CD1c-positive myeloid dendritic cell (primary cell): ENCODE data around the gene CCNY.
"Not testable (repeated sequence)": the region's sequence is repeated elsewhere in the genome, so short reads cannot be mapped to it uniquely, and the experiment has no call there.

Experiments
- DNase-seq: peaks from one replicate; pipeline ENCODE4 v3.0.0-alpha.2; 2016; ENCODE audit errors: extremely low spot score

CCNY gene

DNA sequence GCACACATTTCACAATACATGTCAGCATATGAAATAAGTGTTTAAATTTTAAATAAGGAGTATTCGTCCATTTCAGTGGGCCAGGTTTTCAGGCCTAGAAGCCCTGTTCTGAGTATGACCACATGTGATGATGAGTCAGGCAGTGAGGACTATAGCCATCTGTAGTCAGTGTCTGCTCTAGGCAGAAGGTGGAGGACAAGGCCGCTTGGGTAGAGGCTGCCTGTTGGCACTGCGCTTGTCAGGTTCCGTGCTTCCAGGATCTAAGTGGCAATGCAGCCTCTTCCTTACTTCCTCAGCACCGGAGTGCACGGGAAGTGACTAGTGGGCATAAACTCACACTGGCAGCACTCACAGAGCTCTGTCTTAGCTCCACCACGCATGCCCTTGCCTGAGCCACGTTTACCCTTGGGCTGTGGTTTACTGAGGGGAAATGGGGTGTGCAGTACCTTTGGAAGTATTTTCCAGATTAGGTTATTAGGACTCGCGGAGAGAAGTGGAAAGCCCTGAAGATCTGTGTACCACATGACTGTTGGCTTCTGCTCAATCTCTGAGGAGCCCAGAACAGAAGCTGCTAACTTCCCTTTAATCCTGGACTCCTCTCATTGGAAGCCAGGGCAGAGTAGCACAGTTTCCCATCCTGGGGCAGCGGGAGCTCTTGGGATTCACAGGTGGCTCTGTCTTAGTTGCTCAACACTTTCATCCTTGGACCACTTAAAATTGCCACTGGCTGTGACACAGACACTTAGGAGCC, 181.3 kb downstream of the CCNY start:
- peak; percentile 28 for DNase-seq

GRCh38 chr10:35518187-35518586, 181.9 kb downstream of the CCNY start:
- DNase-seq: not testable (repeated sequence)

DNA sequence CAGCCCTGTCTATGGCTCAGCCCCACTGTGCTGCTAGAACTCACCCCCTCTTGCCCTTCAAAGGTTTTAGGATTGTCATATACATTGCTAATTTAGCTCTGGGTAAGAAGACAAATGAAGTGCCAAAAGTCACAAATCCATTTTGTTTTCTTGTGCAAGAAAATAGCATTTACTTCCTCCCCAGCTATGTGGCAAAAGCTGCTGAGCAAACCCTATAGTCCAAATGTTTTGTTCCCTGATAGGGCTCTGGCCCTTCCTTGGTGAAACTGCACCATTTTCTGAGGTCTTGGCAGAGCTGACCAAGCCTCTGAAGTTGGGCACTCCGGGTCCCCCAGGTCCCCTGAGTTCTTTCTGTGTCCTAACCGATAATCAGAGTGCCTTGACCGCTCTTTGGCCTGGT, 184.7 kb downstream of the CCNY start:
- DNase-seq: no peak

GRCh38 chr10:35523670-35524225, 187.4 kb downstream of the CCNY start:
- peak; percentile 50 for DNase-seq

- DNase-seq: no peak
These were observed 190.4 kb downstream of the CCNY start for GRCh38 chr10:35526746-35527145.

DNA sequence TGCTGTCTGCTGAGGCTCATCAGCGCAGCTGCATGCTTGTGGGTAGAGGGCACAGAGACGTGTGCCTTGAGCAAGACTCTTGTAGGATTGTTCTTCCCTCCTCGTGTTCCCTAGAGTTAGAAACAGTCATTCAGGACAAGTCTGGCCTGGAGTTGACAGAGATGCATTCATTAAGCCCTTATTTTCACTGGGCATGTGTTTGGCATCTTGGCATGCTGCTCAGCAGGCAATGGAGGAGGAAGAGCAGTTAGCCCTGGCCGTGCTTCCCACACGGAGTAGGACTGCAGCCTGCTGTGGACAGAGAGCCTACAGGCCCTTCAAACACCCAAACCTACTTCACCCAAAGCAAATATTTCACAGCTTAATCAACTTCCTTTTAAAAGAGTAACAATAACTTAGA, 195.8 kb downstream of the CCNY start:
- DNase-seq: no peak

GRCh38 chr10:35533565-35533964, 197.3 kb downstream of the CCNY start:
- DNase-seq: no peak

DNA sequence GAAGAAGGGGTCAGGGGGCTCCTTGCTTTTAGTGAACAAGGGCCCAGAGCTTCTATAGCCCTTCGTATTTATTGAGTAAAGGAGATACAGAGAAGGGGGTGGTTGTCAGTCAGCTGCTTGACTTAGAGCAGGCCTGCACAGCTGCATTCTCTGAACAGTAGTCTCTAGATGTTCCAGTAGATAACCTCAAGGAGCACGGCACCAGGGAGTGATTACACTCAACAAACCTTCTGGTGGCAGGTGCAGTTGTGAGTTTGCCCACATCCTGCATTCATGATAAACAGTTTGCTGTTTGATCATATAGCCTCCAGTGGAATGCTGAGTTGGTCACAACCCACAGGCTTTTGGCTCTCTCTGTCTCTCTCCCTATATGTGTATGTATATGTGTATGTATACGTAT, 198.8 kb downstream of the CCNY start:
- no peak for DNase-seq

- no peak for DNase-seq
These were observed 200.5 kb downstream of the CCNY start for GRCh38 chr10:35536789-35537188.

GRCh38 chr10:35537925-35538324, 201.6 kb downstream of the CCNY start:
- DNase-seq: not testable (repeated sequence)

GRCh38 chr10:35540296-35541164, 204.2 kb downstream of the CCNY start:
- no peak for DNase-seq

GRCh38 chr10:35541720-35542119, 205.4 kb downstream of the CCNY start:
- DNase-seq: no peak

- no peak for DNase-seq
These were observed 206.0 kb downstream of the CCNY start for GRCh38 chr10:35542303-35542702.

DNA sequence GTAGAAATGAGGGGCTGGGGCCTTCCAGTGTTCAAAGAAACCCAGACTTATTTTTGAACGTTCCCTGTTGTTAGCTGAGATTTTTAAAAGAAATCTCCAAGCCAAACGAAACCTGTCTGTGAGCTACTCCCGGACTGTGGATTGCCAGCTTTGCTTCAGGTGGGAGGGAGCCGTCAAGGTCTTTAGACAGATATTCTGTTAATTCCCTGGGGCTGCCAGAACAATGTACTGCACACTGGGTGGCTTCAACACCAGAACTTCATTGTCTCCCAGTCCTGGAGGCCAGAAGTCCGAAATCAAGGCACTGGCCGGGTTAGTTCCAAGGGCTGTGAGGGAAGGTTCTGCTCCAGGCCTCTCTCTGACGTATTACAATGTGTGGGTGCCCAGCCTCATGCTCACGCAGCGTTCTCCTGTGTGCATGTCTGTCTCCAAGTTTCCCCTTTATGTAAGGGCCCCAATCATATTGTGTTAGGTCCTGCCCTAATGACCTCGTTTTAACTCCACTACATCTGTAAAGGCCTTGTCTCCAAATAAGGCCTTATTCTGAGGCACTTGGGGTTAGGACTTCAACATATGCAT, 208.9 kb downstream of the CCNY start:
- DNase-seq: no peak

GRCh38 chr10:35545878-35546590, 209.7 kb downstream of the CCNY start:
- DNase-seq: no peak

- DNase-seq: no peak
These were observed 210.5 kb downstream of the CCNY start for GRCh38 chr10:35546824-35547225.

- no peak for DNase-seq
These were observed 216.5 kb downstream of the CCNY start for GRCh38 chr10:35552650-35553342.

DNA sequence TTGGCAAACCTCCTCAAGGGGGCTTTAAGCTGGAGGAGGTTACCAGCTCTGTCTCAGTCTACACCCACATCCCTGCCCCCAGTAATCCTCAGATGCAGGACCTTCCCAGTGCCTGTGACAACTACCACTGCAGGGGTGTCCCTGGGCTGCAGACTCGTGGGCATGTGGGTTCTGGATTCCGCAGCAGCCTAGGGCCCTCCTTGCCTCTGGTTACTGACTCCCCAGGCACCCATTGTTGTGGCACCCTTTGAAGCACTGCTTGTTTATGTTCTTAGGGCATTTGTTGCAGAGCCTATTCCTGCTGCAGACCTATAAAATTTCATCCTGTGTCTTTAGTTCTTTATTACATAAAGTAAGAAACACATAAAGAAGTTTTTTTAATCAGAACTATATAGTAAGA, 217.7 kb downstream of the CCNY start:
- DNase-seq: no peak

GRCh38 chr10:35554461-35555056, 218.2 kb downstream of the CCNY start:
- DNase-seq: no peak
